OCI-LY1 (cell line): ENCODE data around the gene NREP.

Experiments
- H2AFZ ChIP-seq: fragments of 200-600 bp; sonication (generic), shearing (Covaris generic); 2 replicates; pipeline ENCODE4 v1.6.0; 2014; ENCODE audit warnings: antibody characterized with exemption, mild to moderate bottlenecking, low read length
- H3F3A ChIP-seq: fragments of 200-600 bp; sonication (generic), shearing (Covaris generic); 2 replicates; pipeline ENCODE4 v1.6.0; 2014; ENCODE audit warnings: mild to moderate bottlenecking, antibody characterized with exemption, low read length, moderate library complexity; ENCODE audit not compliant: insufficient read depth
- H3K27ac ChIP-seq: fragments of 200-600 bp; sonication (generic); 2 replicates; pipeline ENCODE4 v1.5.1; 2014; ENCODE audit warnings: low read length, mixed run types, mild to moderate bottlenecking, low read depth; ENCODE audit not compliant: poor library complexity, severe bottlenecking
- H3K27me3 ChIP-seq: fragments of 200-600 bp; sonication (generic); 2 replicates; pipeline ENCODE4 v1.6.0; 2014; ENCODE audit warnings: antibody characterized with exemption, mild to moderate bottlenecking, low read length, moderate library complexity; ENCODE audit not compliant: insufficient read depth
- H3K36me3 ChIP-seq: fragments of 200-600 bp; sonication (generic); 2 replicates; pipeline ENCODE4 v1.6.1; 2014; ENCODE audit warnings: mild to moderate bottlenecking, antibody characterized with exemption, low read length, moderate library complexity, mixed read lengths; ENCODE audit not compliant: insufficient read depth
- H3K4me1 ChIP-seq: fragments of 200-600 bp; sonication (generic); 2 replicates; pipeline ENCODE4 v1.5.1; 2014; ENCODE audit warnings: mild to moderate bottlenecking, low read length, moderate library complexity; ENCODE audit not compliant: insufficient read depth, severe bottlenecking
- H3K4me2 ChIP-seq: fragments of 200-600 bp; sonication (generic), shearing (Covaris generic); 2 replicates; pipeline ENCODE4 v1.6.1; 2014; ENCODE audit warnings: low read length
- H3K4me3 ChIP-seq: fragments of 200-600 bp; sonication (generic); 2 replicates; pipeline ENCODE4 v1.5.1; 2014; ENCODE audit warnings: low read length, low read depth, mild to moderate bottlenecking, mixed read lengths; ENCODE audit not compliant: poor library complexity, severe bottlenecking
- H3K79me2 ChIP-seq: fragments of 200-600 bp; shearing (Covaris generic); 2 replicates; pipeline ENCODE4 v1.6.1; 2016; ENCODE audit warnings: mixed run types, low read length, mixed read lengths; ENCODE audit not compliant: insufficient read depth
- H3K9ac ChIP-seq: fragments of 200-600 bp; sonication (generic), shearing (Covaris generic); 2 replicates; pipeline ENCODE4 v1.6.1; 2014; ENCODE audit warnings: mild to moderate bottlenecking, low read length, mixed read lengths
- H3K9me2 ChIP-seq: fragments of 200-600 bp; sonication (generic), shearing (Covaris generic); 2 replicates; pipeline ENCODE4 v1.6.1; 2014; ENCODE audit warnings: low read depth, mild to moderate bottlenecking, low read length, mixed read lengths
- H3K9me3 ChIP-seq: fragments of 200-600 bp; shearing (Covaris generic); 2 replicates; pipeline ENCODE4 v1.6.1; 2014; ENCODE audit warnings: low read length, mixed read lengths
- H4K20me1 ChIP-seq: fragments of 200-600 bp; sonication (generic), shearing (Covaris generic); 2 replicates; pipeline ENCODE4 v1.6.0; 2016; ENCODE audit warnings: mild to moderate bottlenecking, low read length; ENCODE audit not compliant: insufficient read depth
- EZH2 ChIP-seq: fragments of 200-600 bp; sonication (generic), shearing (Covaris generic); IDR thresholded peaks from 2 replicates; pipeline ENCODE4 v1.8.0; 2017; ENCODE audit warnings: borderline replicate concordance, mixed run types, mild to moderate bottlenecking, antibody characterized with exemption, low read length, moderate library complexity, mixed read lengths
- TF ChIP-seq, protein P1 (sequence below): fragments of 200-600 bp; sonication (generic), shearing (Covaris generic); IDR thresholded peaks from 2 replicates; pipeline ENCODE4 v1.5.1; 2017; ENCODE audit warnings: mild to moderate bottlenecking, antibody characterized with exemption, low read length, moderate library complexity, mixed read lengths

Gene NREP

DNA sequence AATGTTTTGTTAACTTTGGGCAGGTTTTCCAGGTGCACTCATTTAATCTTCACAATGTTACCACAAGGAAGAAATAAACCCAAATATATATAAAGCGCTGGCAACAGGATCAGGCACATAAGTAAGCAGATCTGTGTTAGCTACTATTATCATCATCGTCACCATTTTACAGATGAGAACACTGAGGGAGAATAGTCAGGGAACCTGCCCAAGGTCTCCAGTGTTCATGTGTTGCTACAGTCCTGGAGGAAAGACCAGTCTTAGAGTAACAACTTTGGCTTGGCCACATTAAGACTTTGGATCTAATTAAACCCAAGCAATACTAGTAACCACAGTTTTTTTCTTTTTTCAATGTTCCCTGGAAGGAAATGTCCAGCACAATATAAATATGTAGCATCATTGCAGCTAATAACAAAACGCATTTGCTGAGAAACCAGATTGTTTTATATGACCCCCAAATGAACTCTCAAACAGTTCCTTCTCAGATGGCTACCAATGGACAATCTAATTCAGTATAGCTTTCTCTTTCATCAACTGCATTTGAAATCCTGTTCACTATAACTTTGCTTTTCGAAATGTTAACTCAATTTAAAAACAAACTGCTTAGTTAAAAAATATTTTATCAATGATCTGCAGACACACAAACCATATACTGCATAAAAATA, 11.8 kb downstream of the NREP start:
- Histone ChIP-seq H3K4me3 (no peak overlapping the region), H3F3A (no peaks in the 10 kb centered on the region), H2AFZ (no peak overlapping the region), H3K36me3 (peaks cover 22% of the 10 kb centered on the region), H3K79me2 (no peaks in the 10 kb centered on the region), H3K9ac (no peak overlapping the region), H3K27ac (no peak overlapping the region), H3K4me2 (no peak overlapping the region), H3K4me1 (peaks cover 40% of the 10 kb centered on the region), H3K9me3 (no peaks in the 10 kb centered on the region), H3K27me3 (no peaks in the 10 kb centered on the region), H4K20me1 (no peaks in the 10 kb centered on the region), H3K9me2 (no peaks in the 10 kb centered on the region)
- TF ChIP-seq EZH2 = no peak
- TF ChIP-seq, protein P1, sequence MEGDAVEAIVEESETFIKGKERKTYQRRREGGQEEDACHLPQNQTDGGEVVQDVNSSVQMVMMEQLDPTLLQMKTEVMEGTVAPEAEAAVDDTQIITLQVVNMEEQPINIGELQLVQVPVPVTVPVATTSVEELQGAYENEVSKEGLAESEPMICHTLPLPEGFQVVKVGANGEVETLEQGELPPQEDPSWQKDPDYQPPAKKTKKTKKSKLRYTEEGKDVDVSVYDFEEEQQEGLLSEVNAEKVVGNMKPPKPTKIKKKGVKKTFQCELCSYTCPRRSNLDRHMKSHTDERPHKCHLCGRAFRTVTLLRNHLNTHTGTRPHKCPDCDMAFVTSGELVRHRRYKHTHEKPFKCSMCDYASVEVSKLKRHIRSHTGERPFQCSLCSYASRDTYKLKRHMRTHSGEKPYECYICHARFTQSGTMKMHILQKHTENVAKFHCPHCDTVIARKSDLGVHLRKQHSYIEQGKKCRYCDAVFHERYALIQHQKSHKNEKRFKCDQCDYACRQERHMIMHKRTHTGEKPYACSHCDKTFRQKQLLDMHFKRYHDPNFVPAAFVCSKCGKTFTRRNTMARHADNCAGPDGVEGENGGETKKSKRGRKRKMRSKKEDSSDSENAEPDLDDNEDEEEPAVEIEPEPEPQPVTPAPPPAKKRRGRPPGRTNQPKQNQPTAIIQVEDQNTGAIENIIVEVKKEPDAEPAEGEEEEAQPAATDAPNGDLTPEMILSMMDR = no peak

DNA sequence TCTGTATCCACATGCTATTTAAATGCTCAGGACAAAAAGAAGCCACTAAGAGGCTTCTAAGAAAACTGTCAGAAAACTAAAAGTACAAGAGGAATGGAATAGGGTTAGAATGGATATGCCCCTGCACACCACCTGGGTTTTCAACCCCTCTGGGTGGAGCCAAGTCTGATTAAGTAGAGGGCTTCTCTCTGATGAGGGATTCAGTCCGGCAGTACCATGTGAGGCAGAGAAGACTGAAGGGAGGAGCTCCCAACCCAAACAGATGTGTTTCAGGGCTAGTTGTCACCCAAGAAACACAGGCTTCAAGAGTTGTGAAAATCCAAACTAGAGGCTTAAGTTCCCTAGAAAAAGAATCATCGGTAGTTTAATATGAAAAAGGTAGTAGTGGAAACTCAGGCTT, 12.5 kb downstream of the NREP start:
- Histone ChIP-seq H3K27me3 (no peaks in the 10 kb centered on the region), H3K9me3 (no peaks in the 10 kb centered on the region), H3F3A (no peaks in the 10 kb centered on the region), H2AFZ (no peak overlapping the region), H3K79me2 (no peaks in the 10 kb centered on the region), H3K4me2 (no peak overlapping the region), H3K9ac (no peak overlapping the region), H4K20me1 (no peaks in the 10 kb centered on the region), H3K9me2 (no peaks in the 10 kb centered on the region), H3K27ac (no peak overlapping the region), H3K4me3 (no peak overlapping the region), H3K36me3 (peaks cover 15% of the 10 kb centered on the region), H3K4me1 (peaks cover 40% of the 10 kb centered on the region)
- TF ChIP-seq EZH2 = no peak
- TF ChIP-seq, protein P1 = no peak

DNA sequence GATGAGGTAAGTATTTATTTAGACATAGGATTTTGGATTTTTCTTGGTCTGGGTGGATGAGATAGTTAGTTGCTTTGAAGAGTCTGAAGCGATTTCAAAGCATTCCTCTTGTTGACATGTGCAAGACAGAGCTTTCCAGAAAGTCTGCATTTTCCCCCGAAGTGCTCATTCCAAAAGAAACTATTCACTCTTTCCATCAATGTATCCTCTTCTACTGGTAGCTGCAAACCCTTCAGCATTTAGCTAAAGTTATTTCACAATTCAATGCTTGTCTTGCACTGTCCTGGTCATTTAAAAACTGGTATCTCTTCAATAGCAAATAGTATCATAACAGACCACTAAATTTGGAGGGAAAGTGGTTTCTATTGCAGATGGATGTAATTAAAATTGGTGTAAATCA, 13.0 kb downstream of the NREP start:
- peaks cover 40% of the 10 kb centered on the region for H3K4me1 ChIP-seq
- no peak overlapping the region for H3K9ac ChIP-seq
- H3K9me2 ChIP-seq = no peaks in the 10 kb centered on the region
- TF ChIP-seq EZH2 = no peak
- TF ChIP-seq, protein P1 = no peak
- H3F3A ChIP-seq = no peaks in the 10 kb centered on the region
- no peak overlapping the region for H3K4me2 ChIP-seq
- H3K79me2 ChIP-seq = no peaks in the 10 kb centered on the region
- H2AFZ ChIP-seq = no peak overlapping the region
- no peaks in the 10 kb centered on the region for H4K20me1 ChIP-seq
- H3K9me3 ChIP-seq = no peaks in the 10 kb centered on the region
- H3K27me3 ChIP-seq = no peaks in the 10 kb centered on the region
- H3K4me3 ChIP-seq = no peak overlapping the region
- H3K27ac ChIP-seq = no peak overlapping the region
- peaks cover 10% of the 10 kb centered on the region for H3K36me3 ChIP-seq
